GM21576 (cell line): ENCODE results near the gene ARSG.
"Not testable (repeated sequence)": the region's sequence is repeated elsewhere in the genome, so short reads cannot be mapped to it uniquely, and the experiment has no call there.

Experiments
- ATAC-seq: cut with Tn5 transposase; IDR thresholded peaks from one replicate; pipeline ENCODE4 v1.9.1; 2021; ENCODE audit warnings: mild to moderate bottlenecking, moderate library complexity; ENCODE audit not compliant: unreplicated experiment

The ARSG gene

GRCh38 chr17:68368387-68368786, 77.1 kb downstream of the ARSG start:
- no peak for ATAC-seq

- ATAC-seq, result no peak
Measured at GRCh38 chr17:68375566-68375965, 84.3 kb downstream of the ARSG start.

- not testable (repeated sequence) for ATAC-seq
Measured at GRCh38 chr17:68376178-68376577, 84.9 kb downstream of the ARSG start.

GRCh38 chr17:68377771-68378267, 86.5 kb downstream of the ARSG start:
- ATAC-seq, result no peak

- ATAC-seq, result no peak
Measured at GRCh38 chr17:68378268-68379176, 87.2 kb downstream of the ARSG start.

- no peak for ATAC-seq
Measured at GRCh38 chr17:68379177-68379510, 87.8 kb downstream of the ARSG start.

GRCh38 chr17:68379692-68380677, 88.7 kb downstream of the ARSG start:
- no peak for ATAC-seq

- no peak for ATAC-seq
Measured at GRCh38 chr17:68381076-68381900, 90.0 kb downstream of the ARSG start.

- ATAC-seq, result no peak
Measured at GRCh38 chr17:68382582-68383085, 91.3 kb downstream of the ARSG start.

- ATAC-seq, result no peak
Measured at GRCh38 chr17:68383120-68383442, 91.8 kb downstream of the ARSG start.

GRCh38 chr17:68383443-68384321, 92.4 kb downstream of the ARSG start:
- no peak for ATAC-seq

GRCh38 chr17:68384471-68384870, 93.2 kb downstream of the ARSG start:
- ATAC-seq, result no peak

GRCh38 chr17:68384941-68385340, 93.6 kb downstream of the ARSG start:
- no peak for ATAC-seq

GRCh38 chr17:68385490-68386215, 94.4 kb downstream of the ARSG start:
- no peak for ATAC-seq

- ATAC-seq, result no peak
Measured at GRCh38 chr17:68387435-68388218, 96.3 kb downstream of the ARSG start.

GRCh38 chr17:68389041-68389440, 97.7 kb downstream of the ARSG start:
- no peak for ATAC-seq

GRCh38 chr17:68390888-68391545, 99.7 kb downstream of the ARSG start:
- no peak for ATAC-seq
